DMS153 treated with DMSO at 0.1 percent for 48 hours (cell line): ENCODE measurements around the gene CDK2AP2.
"Not testable (repeated sequence)": the region's sequence is repeated elsewhere in the genome, so short reads cannot be mapped to it uniquely, and the experiment has no call there.

Experiments used
- DNase-seq: peaks from one replicate; lab custom pipeline; 2025; ENCODE audit not compliant: unreplicated experiment; lab: John Stamatoyannopoulos, UW

Gene CDK2AP2

GRCh38 chr11:67491276-67492068 lies 16.5 kb downstream of the CDK2AP2 start:
- no peak for DNase-seq

DNA sequence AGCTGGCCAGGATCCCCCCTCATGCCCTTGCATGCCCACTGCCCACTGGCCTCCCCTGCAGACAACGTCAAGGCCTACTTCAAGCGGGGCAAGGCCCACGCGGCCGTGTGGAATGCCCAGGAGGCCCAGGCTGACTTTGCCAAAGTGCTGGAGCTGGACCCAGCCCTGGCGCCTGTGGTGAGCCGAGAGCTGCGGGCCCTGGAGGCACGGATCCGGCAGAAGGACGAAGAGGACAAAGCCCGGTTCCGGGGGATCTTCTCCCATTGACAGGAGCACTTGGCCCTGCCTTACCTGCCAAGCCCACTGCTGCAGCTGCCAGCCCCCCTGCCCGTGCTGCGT lies 17.3 kb downstream of the CDK2AP2 start:
- DNase-seq = no peak

- DNase-seq = no peak
These were observed 17.9 kb downstream of the CDK2AP2 start for GRCh38 chr11:67489885-67490726.

- DNase-seq = no peak
These were observed 18.6 kb downstream of the CDK2AP2 start for GRCh38 chr11:67489203-67489884.

- no peak for DNase-seq
These were observed 21.3 kb downstream of the CDK2AP2 start for GRCh38 chr11:67486481-67487195.

DNA sequence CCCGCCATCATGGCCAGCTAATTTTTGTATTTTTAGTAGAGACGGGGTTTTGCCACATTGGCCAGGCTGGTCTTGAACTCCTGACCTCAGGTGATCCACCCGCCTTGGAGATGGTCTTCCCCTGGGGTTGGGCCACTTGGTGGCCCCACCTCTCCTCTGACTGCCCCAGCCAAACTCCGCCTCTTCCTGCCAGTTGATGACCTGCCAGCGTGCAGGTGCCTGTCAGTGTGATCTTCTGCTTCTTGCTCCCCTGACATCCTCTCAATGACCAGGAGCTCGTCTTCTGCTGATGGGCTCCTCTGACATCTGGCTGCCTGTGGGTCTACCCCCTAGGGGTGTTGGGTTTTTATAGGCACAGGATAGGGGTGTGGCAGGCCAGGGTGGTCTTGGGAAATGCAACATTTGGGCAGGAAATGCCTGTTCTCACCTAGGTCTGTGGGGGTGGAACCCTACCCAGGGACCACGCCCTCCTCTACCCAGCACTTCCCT lies 22.0 kb downstream of the CDK2AP2 start:
- DNase-seq = not testable (repeated sequence)

GRCh38 chr11:67484847-67485311 lies 23.1 kb downstream of the CDK2AP2 start:
- DNase-seq = no peak

DNA sequence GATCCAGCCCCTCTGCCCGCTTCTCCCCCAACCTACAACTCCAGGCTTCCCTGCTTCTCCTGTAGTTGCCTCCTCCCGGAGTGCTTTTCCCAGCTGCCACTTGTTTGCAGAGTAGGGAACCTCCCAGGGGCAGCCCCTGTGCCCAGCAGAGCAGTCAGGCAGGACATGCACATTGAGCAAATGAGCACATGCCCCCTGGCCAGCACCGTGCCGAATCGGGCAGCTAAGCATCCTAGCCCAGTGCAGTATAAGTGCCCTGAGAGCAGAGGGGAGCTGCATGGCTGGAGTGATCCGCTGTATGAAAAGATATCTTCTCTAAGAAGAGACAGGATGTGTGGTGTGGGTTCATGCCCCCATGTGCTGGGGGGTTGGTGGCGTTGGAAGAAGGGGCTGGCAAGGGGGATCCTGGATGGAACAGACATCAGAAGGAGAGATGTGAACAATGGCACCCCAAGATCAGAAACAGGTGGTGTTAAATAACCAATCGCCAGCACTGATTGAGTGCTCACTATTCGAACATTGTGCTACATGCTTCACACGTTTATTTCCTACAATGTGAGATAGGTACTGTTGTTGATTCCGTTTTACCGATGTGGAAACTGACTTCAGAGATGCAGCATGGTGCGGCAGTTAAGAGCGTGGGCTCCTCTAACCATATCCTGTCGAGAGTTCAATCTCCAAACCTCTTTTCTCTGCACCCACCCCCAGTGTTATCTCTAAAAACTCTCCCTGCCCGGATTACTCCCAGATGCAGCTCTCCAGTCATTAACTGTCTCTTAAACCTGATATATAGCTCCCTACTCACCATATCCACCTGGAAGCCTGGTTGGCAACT lies 23.9 kb downstream of the CDK2AP2 start:
- DNase-seq = no peak

DNA sequence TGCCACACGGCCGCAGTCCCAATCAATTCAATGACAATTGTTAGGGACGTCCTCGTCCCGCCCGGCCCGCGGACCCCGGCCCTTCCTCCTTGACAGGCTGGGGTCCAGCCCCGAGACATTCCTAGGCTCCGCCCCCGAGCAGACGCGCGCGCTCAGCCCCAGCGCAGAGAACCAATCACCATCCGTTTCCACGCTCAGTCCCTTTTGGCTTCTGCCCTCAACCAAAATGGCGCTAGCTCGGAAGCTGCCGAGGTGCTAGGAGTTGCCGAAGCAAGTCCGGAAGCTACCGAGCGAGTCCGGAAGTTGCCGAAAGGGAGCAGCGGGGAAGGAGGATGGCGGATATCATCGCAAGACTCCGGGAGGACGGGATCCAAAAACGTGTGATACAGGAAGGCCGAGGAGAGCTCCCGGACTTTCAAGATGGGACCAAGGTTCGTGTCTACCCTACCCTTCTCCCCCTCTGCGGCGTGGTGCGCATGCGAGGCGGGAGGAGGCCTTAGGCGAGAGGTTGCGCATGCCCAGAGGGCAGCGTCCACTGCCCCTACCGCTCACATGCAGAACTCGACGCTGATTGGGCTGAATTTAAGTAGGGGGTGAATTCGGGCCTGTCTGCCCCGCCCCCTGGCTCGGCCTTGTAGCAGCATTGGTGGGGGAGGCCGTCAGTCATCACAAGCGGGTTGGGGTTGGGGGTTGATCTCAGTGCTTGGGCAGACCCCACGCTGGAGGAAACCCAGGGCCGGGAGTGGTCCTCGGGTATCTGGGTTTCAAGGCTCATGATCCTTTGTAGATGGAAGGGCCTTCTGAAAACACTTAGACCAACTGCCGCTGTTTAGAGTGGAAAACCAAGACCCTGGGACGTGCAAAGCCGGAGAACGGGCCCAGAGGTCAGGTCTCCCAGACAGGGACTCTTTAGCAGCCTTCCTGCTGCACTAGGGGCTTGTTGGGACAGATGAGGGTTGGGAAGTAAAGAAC lies 24.8 kb downstream of the CDK2AP2 start, which contains the start of gene AIP:
Gene AIP (plus strand): TSS at position 200 of the 972 bp plus-strand sequence. CDS start 133 bp downstream, at position 333.
- peak; percentile 98 for DNase-seq

- DNase-seq = no peak
These were observed 25.6 kb downstream of the CDK2AP2 start for GRCh38 chr11:67482275-67482826.

GRCh38 chr11:67477344-67478050 lies 30.5 kb downstream of the CDK2AP2 start:
- not testable (repeated sequence) for DNase-seq

DNA sequence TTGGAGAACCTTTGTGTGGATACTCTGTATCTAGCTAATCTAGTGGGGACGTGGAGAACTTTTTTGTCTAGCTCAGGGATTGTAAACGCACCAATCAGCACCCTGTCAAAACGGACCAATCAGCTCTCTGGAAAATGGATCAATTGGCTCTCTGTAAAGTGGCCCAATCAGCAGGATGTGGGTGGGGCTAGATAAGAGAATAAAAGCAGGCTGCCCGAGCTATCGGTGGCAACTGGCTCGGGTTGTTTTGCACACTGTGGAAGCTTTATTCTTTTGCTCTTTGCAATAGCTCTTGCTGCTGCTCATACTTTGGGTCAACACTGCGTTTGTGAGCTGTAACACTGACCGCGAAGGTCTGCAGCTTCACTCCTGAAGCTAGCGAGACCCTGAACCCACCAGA lies 31.3 kb downstream of the CDK2AP2 start:
- DNase-seq = not testable (repeated sequence)

- no peak for DNase-seq
These were observed 35.1 kb downstream of the CDK2AP2 start for GRCh38 chr11:67472882-67473281.

DNA sequence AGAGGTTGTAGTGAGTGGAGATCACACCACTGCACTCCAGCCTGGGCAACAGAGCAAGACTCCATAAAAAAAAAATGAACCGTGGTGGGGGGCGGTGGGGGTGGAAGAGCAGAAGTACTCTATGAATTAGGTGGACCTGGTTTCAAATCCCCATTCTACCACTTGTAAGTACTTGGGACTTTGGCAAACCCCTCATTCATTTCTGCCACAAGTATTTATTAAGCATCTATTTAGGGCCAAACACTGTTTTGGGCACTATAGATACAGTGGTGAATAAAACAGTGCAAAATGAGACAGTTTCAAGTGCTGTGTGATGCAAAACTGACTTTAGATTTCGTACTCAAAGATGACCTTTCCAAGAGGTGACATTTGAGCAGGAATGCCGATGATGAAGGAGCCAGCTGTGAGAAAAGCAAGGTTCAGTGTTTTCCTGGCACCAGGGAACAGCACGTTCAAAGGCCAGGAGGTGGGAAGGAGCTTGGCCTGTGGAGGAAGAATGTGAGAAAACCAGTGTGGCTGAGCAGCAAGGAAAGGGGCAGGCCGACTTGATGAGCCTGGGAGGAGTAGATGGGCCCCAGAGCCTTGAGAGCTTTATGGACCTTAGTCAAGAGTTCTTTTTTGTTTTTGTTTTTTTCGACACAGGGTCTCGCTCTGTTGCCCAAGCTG lies 37.5 kb downstream of the CDK2AP2 start:
- DNase-seq = no peak

DNA sequence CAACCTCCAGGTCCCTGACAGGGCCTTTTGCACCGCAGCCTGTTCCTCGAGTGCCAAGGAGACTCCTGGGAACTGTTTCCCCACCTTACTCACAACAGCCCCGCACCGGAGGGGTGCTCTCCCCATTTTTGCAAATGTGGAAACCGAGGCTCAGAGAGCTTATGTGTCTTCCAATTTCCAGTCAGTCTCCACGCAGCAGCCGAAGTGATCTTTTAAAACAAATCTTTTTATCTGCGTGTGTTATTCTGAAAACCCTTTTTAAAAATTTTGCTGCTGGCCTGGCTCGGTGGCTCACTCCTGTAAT lies 38.5 kb downstream of the CDK2AP2 start:
- DNase-seq = no peak

DNA sequence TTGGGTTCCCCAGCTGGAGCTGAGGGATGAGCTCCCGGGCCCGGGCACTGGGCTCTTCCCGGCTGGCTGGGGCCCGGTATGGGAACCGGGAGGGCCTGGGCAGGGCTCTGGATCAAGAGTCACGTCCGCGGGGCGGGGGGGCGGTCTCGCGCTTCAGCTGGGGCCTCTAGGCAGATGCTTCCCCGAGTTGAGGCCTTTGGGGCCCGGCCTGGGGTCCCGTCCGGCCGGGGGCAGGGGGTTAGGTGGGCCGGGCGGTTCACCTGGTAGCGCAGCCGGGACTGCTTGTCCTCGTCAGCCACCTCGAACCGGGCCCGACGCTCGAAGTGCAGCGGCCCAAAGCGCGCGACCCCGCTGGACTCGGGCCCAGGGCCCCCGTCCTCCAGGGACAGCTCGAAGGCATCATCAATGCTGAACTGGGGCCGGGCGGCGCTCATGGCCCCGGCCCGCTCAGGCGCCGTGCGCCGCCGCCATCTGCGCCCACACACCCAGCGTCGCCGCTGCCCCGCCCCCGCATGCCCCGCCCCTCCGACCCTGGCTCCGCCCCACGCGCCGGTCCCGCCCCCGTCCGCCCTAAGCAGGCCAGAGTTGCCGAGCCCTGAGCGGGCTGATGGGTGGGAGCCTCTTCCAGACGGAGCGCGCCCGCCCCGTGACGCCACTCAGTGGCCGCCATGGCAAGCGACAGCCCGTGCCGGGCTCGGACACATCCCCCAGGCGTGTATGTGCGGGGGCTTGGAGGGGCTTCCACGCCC lies 39.0 kb downstream of the CDK2AP2 start, which contains the start of gene TMEM134:
Gene TMEM134 (minus strand): TSS at position 493 of the 749 bp plus-strand sequence. CDS start 59 bp downstream, at position 434.
- DNase-seq = peak; percentile 64

DNA sequence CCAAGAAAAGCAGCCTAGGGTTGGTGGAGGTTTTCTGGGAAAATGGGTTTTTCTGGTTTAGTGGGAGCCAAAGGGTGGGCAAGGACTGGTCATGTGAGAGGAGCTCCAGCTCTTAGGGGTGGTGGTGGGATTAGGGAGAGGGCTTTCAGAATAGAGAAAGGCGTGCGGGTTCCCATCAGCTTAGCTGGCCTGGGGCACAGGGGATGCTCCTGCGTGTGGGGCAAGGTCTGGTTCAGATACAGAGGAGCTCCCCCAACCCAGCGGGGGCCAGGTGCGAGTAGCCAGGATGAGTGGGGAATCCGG lies 39.6 kb downstream of the CDK2AP2 start:
- no peak for DNase-seq
